CD8-positive, alpha-beta memory T cell (primary cell): ENCODE measurements around the gene CPSF3. TPM values are rescaled to one million over a fixed set of nuclear protein-coding genes. Genes with fewer than 3 reads are reported as not detected.
"Not testable (repeated sequence)": the region's sequence is repeated elsewhere in the genome, so short reads cannot be mapped to it uniquely, and the experiment has no call there.

Experiments
- CTCF ChIA-PET: fragments of 350-600 bp; sonication (Branson Sonifier 250); formaldehyde crosslinking; loops from one replicate; lab custom pipeline; 2021; ENCODE audit warnings: antibody characterized with exemption; lab: Charles Lee
- POLR2A ChIA-PET: fragments of 350-600 bp; sonication (Branson Sonifier 250); formaldehyde crosslinking; loops from one replicate; lab custom pipeline; 2021; ENCODE audit warnings: antibody characterized with exemption; lab: Charles Lee
- DNase-seq, 5 donors: peaks; one replicate each; pipeline versions ENCODE4 v3.0.0 to v3.0.0-alpha.2; 2020 to 2022; ENCODE audit warnings: mixed read lengths in 1 of 5
- H3K27ac ChIP-seq: one replicate; pipeline ENCODE4 v1.7.0; 2013; ENCODE audit warnings: low read depth, mild to moderate bottlenecking, low read length, moderate library complexity
- H3K27me3 ChIP-seq: 2 replicates; pipeline ENCODE4 v1.7.0; 2013; ENCODE audit warnings: low read length, mild to moderate bottlenecking; ENCODE audit not compliant: insufficient read depth, poor library complexity, severe bottlenecking
- H3K36me3 ChIP-seq: 2 replicates; pipeline ENCODE4 v1.7.0; 2013; ENCODE audit warnings: mild to moderate bottlenecking, low read length, moderate library complexity; ENCODE audit not compliant: insufficient read depth
- H3K4me1 ChIP-seq: 2 replicates; pipeline ENCODE4 v1.7.0; 2013; ENCODE audit warnings: mild to moderate bottlenecking, low read length, moderate library complexity; ENCODE audit not compliant: insufficient read depth
- H3K4me3 ChIP-seq: 2 replicates; pipeline ENCODE4 v1.7.0; 2013; ENCODE audit warnings: mild to moderate bottlenecking, low read length
- H3K9me3 ChIP-seq: 2 replicates; pipeline ENCODE4 v1.7.0; 2013; ENCODE audit warnings: mild to moderate bottlenecking, low read length
- H3K27ac Mint-ChIP-seq, 8 donors: one replicate each; pipeline ENCODE4 v1.8.0; 2020 to 2021; ENCODE audit warnings: mixed read lengths in 8 of 8, mild to moderate bottlenecking in 6 of 8, inconsistent platforms in 3 of 8, moderate library complexity in 3 of 8
- H3K27me3 Mint-ChIP-seq, 2 donors: one replicate each; pipeline ENCODE4 v1.8.0; 2020 to 2021; ENCODE audit warnings: mixed read lengths in 2 of 2, mild to moderate bottlenecking in 1 of 2, moderate library complexity in 1 of 2
- H3K36me3 Mint-ChIP-seq, 3 donors: one replicate each; pipeline ENCODE4 v1.8.0; 2020 to 2021; ENCODE audit warnings: mixed read lengths in 3 of 3, inconsistent platforms in 1 of 3, mild to moderate bottlenecking in 1 of 3
- H3K4me1 Mint-ChIP-seq, 3 donors: one replicate each; pipeline ENCODE4 v1.8.0; 2020 to 2021; ENCODE audit warnings: mixed read lengths in 3 of 3, inconsistent platforms in 1 of 3, mild to moderate bottlenecking in 1 of 3
- H3K4me3 Mint-ChIP-seq, 7 donors: one replicate each; pipeline ENCODE4 v1.8.0; 2020 to 2021; ENCODE audit warnings: mixed read lengths in 7 of 7, mild to moderate bottlenecking in 6 of 7, moderate library complexity in 4 of 7, inconsistent platforms in 2 of 7
- H3K9me3 Mint-ChIP-seq, 5 donors: one replicate each; pipeline ENCODE4 v1.8.0; 2020 to 2022; ENCODE audit warnings: mixed read lengths in 5 of 5, mild to moderate bottlenecking in 3 of 5, moderate library complexity in 2 of 5, inconsistent platforms in 1 of 5
- polyA plus RNA-seq: library from polyadenylated mRNA; unstranded; fragments of 300-500 nt; fragmentation: Illumina TruSeq; gene quantifications from one replicate; pipeline ENCODE4 v1.2.3, GENCODE V29; 2021
- total RNA-seq, 2 experiments: library from RNA; stranded (reverse); gene quantifications; one replicate each; pipeline ENCODE4 v1.2.3, GENCODE V29; 2021

Gene CPSF3
- total and polyA plus RNA-seq, 3 experiments from 2014 or later, result 28.6 to 83.9 (median 79.0) TPM

GRCh38 chr2:9494081-9494480, 70.6 kb downstream of the CPSF3 start:
- Mint-ChIP-seq H3K36me3 (peaks cover 0 to 89% (median 26%) of the 10 kb centered on the region in 3 donors), H3K27ac (peak overlapping the region in 6 of 8 donors; percentile 11 to 92 (median 60)), H3K27me3 (no peaks in the 10 kb centered on the region), H3K4me1 (peaks cover 6 to 18% (median 8%) of the 10 kb centered on the region in 3 donors), H3K4me3 (no peak overlapping the region), H3K9me3 (no peaks in the 10 kb centered on the region)
- no peak overlapping the region for H3K4me3 ChIP-seq
- H3K27me3 ChIP-seq, result no peaks in the 10 kb centered on the region
- peaks cover 47% of the 10 kb centered on the region for H3K36me3 ChIP-seq
- DNase-seq, result no peak
- no peak overlapping the region for H3K27ac ChIP-seq
- ChIA-PET POLR2A (no interaction called here), CTCF (no interaction called here)
- no peaks in the 10 kb centered on the region for H3K9me3 ChIP-seq
- H3K4me1 ChIP-seq, result no peaks in the 10 kb centered on the region

GRCh38 chr2:9497017-9497416, 73.6 kb downstream of the CPSF3 start:
- ChIA-PET POLR2A (no interaction called here), CTCF (no interaction called here)
- Mint-ChIP-seq H3K4me3 (no peak overlapping the region), H3K36me3 (peaks cover 4 to 81% (median 31%) of the 10 kb centered on the region in 3 donors), H3K9me3 (no peaks in the 10 kb centered on the region), H3K4me1 (peaks cover 6 to 23% (median 7%) of the 10 kb centered on the region in 3 donors), H3K27ac (peak overlapping the region in 5 of 8 donors; percentile 12 to 88 (median 70)), H3K27me3 (no peaks in the 10 kb centered on the region)
- no peak overlapping the region for H3K4me3 ChIP-seq
- no peaks in the 10 kb centered on the region for H3K27me3 ChIP-seq
- H3K4me1 ChIP-seq, result no peaks in the 10 kb centered on the region
- no peak overlapping the region for H3K27ac ChIP-seq
- no peaks in the 10 kb centered on the region for H3K9me3 ChIP-seq
- DNase-seq, result no peak
- peaks cover 30% of the 10 kb centered on the region for H3K36me3 ChIP-seq

- no peak overlapping the region for H3K27ac ChIP-seq
- H3K36me3 ChIP-seq, result peaks cover 29% of the 10 kb centered on the region
- DNase-seq, result no peak
- no peaks in the 10 kb centered on the region for H3K9me3 Mint-ChIP-seq
- peaks cover 7 to 23% (median 9%) of the 10 kb centered on the region in 3 donors for H3K4me1 Mint-ChIP-seq
- ChIA-PET POLR2A (no interaction called here), CTCF (no interaction called here)
- H3K4me3 ChIP-seq, result no peak overlapping the region
- H3K9me3 ChIP-seq, result no peaks in the 10 kb centered on the region
- no peaks in the 10 kb centered on the region for H3K27me3 ChIP-seq
- no peaks in the 10 kb centered on the region for H3K4me1 ChIP-seq
- H3K27ac Mint-ChIP-seq, result peak overlapping the region in 5 of 8 donors; percentile 2 to 89 (median 48)
- peaks cover 8 to 80% (median 30%) of the 10 kb centered on the region in 3 donors for H3K36me3 Mint-ChIP-seq
- no peak overlapping the region for H3K4me3 Mint-ChIP-seq
- H3K27me3 Mint-ChIP-seq, result no peaks in the 10 kb centered on the region
Observed at GRCh38 chr2:9498210-9498609, 74.8 kb downstream of the CPSF3 start.

GRCh38 chr2:9508931-9509330, 85.5 kb downstream of the CPSF3 start:
- peaks cover 4 to 11% (median 9%) of the 10 kb centered on the region in 3 donors for H3K4me1 Mint-ChIP-seq
- no peaks in the 10 kb centered on the region for H3K9me3 Mint-ChIP-seq
- peaks cover 0 to 1% of the 10 kb centered on the region in 2 donors for H3K27me3 Mint-ChIP-seq
- DNase-seq, result no peak
- POLR2A ChIA-PET, result interaction anchor here (0.5 kb wide), 1 partner anchor 9 kb away, joined by 3 read pairs; no protein-coding TSS in a partner anchor
- H3K36me3 Mint-ChIP-seq, result peaks cover 6 to 70% (median 21%) of the 10 kb centered on the region in 3 donors
- Histone ChIP-seq H3K9me3 (no peaks in the 10 kb centered on the region), H3K27ac (no peak overlapping the region), H3K4me3 (no peak overlapping the region), H3K36me3 (peaks cover 20% of the 10 kb centered on the region), H3K4me1 (no peaks in the 10 kb centered on the region), H3K27me3 (no peaks in the 10 kb centered on the region)
- CTCF ChIA-PET, result interaction anchor here (0.7 kb wide), 1 partner anchor 476 kb away, joined by 3 read pairs; no protein-coding TSS in a partner anchor
- H3K4me3 Mint-ChIP-seq, result no peak overlapping the region
- peak overlapping the region in 7 of 8 donors; percentile 2 to 81 (median 59) for H3K27ac Mint-ChIP-seq

GRCh38 chr2:9513946-9514345, 90.5 kb downstream of the CPSF3 start:
- H3K27ac Mint-ChIP-seq, H3K4me1 ChIP-seq, H3K9me3 Mint-ChIP-seq, H3K9me3 ChIP-seq, H3K4me1 Mint-ChIP-seq, POLR2A ChIA-PET, H3K27ac ChIP-seq, H3K4me3 Mint-ChIP-seq, CTCF ChIA-PET, H3K4me3 ChIP-seq, DNase-seq, H3K27me3 Mint-ChIP-seq, H3K27me3 ChIP-seq: not testable (repeated sequence)
- H3K36me3 ChIP-seq, result peaks cover 18% of the 10 kb centered on the region
- peaks cover 18 to 63% (median 20%) of the 10 kb centered on the region in 3 donors for H3K36me3 Mint-ChIP-seq

GRCh38 chr2:9517118-9517782, 93.8 kb downstream of the CPSF3 start:
- POLR2A ChIA-PET, result interaction anchor here (0.6 kb wide), 1 partner anchor 9 kb away, joined by 3 read pairs; no protein-coding TSS in a partner anchor
- Histone ChIP-seq H3K27me3 (no peaks in the 10 kb centered on the region), H3K27ac (peak overlapping the region; percentile 43), H3K4me1 (no peaks in the 10 kb centered on the region), H3K4me3 (no peak overlapping the region), H3K36me3 (peaks cover 42% of the 10 kb centered on the region), H3K9me3 (no peaks in the 10 kb centered on the region)
- no peaks in the 10 kb centered on the region for H3K4me1 Mint-ChIP-seq
- DNase-seq, result no peak
- H3K27me3 Mint-ChIP-seq, result no peaks in the 10 kb centered on the region
- CTCF ChIA-PET, result no interaction called here
- peaks cover 23 to 76% (median 24%) of the 10 kb centered on the region in 3 donors for H3K36me3 Mint-ChIP-seq
- peak overlapping the region in 6 of 8 donors; percentile 3 to 62 (median 14) for H3K27ac Mint-ChIP-seq
- H3K4me3 Mint-ChIP-seq, result no peak overlapping the region
- no peaks in the 10 kb centered on the region for H3K9me3 Mint-ChIP-seq

GRCh38 chr2:9518163-9518562, 94.7 kb downstream of the CPSF3 start:
- Mint-ChIP-seq H3K4me3 (no peak overlapping the region), H3K27me3 (no peaks in the 10 kb centered on the region), H3K4me1 (no peaks in the 10 kb centered on the region), H3K36me3 (peaks cover 23 to 74% (median 23%) of the 10 kb centered on the region in 3 donors), H3K9me3 (no peaks in the 10 kb centered on the region), H3K27ac (no peak overlapping the region)
- DNase-seq, result no peak
- ChIA-PET CTCF (interaction anchor here (1.1 kb wide), 1 partner anchor 12 kb away, joined by 3 read pairs; no protein-coding TSS in a partner anchor), POLR2A (interaction anchor here (0.6 kb wide), 1 partner anchor 9 kb away, joined by 3 read pairs; no protein-coding TSS in a partner anchor)
- no peak overlapping the region for H3K4me3 ChIP-seq
- no peaks in the 10 kb centered on the region for H3K4me1 ChIP-seq
- peaks cover 35% of the 10 kb centered on the region for H3K36me3 ChIP-seq
- H3K9me3 ChIP-seq, result no peaks in the 10 kb centered on the region
- no peaks in the 10 kb centered on the region for H3K27me3 ChIP-seq
- no peak overlapping the region for H3K27ac ChIP-seq

GRCh38 chr2:9518780-9519179, 95.3 kb downstream of the CPSF3 start:
- Histone ChIP-seq H3K9me3 (no peaks in the 10 kb centered on the region), H3K36me3 (peaks cover 31% of the 10 kb centered on the region), H3K27me3 (no peaks in the 10 kb centered on the region), H3K4me1 (no peaks in the 10 kb centered on the region), H3K4me3 (no peak overlapping the region), H3K27ac (no peak overlapping the region)
- Mint-ChIP-seq H3K36me3 (peaks cover 18 to 73% (median 23%) of the 10 kb centered on the region in 3 donors), H3K9me3 (no peaks in the 10 kb centered on the region), H3K4me3 (no peak overlapping the region), H3K27me3 (no peaks in the 10 kb centered on the region), H3K27ac (no peak overlapping the region), H3K4me1 (no peaks in the 10 kb centered on the region)
- no peak for DNase-seq
- ChIA-PET CTCF (interaction anchor here (1.1 kb wide), 1 partner anchor 13 kb away, joined by 3 read pairs; no protein-coding TSS in a partner anchor), POLR2A (no interaction called here)
